ENCODE results near the gene GLRX5. TPM values are rescaled to one million over a fixed set of nuclear protein-coding genes. Genes with fewer than 3 reads are reported as not detected.
A peak's percentile ranks its signal among the peaks of the same experiment; 100 is the strongest.

GLRX5 gene
- total RNA-seq, 2 donors from 2014 or later, result 23.1 to 26.3 TPM

- Mint-ChIP-seq H3K27me3 (ENCODE audit: low read depth) (no peaks in the 10 kb centered on the region), H3K9me3 (no peaks in the 10 kb centered on the region), H3K4me1 (ENCODE audit: low read depth) (peaks cover 72% of the 10 kb centered on the region), H3K4me3 (peak overlapping the region; percentile 91 to 97), H3K36me3 (ENCODE audit: insufficient read depth in 2 of 2) (peaks cover 4 to 8% of the 10 kb centered on the region in 2 donors), H3K27ac (peak overlapping the region; percentile 77)
- no peak for ATAC-seq (replicated peaks in 1 of 2)
- no peak for DNase-seq
Observed at GRCh38 chr14:95536036-95536593, 1.3 kb downstream of the GLRX5 start.

- peak overlapping the region; percentile 45 to 91 for H3K4me3 Mint-ChIP-seq
- DNase-seq (no peak), ATAC-seq (replicated peaks in 1 of 2) (no peak)
- peaks cover 70% of the 10 kb centered on the region for H3K4me1 Mint-ChIP-seq (ENCODE audit: low read depth)
- H3K36me3 Mint-ChIP-seq (ENCODE audit: insufficient read depth in 2 of 2), result peaks cover 2 to 8% of the 10 kb centered on the region in 2 donors
- no peak overlapping the region for H3K27ac Mint-ChIP-seq
- H3K9me3 Mint-ChIP-seq, result no peaks in the 10 kb centered on the region
- no peaks in the 10 kb centered on the region for H3K27me3 Mint-ChIP-seq (ENCODE audit: low read depth)
Observed at GRCh38 chr14:95536671-95537070, 1.8 kb downstream of the GLRX5 start.

GRCh38 chr14:95537298-95538089, 2.6 kb downstream of the GLRX5 start:
- no peaks in the 10 kb centered on the region for H3K27me3 Mint-ChIP-seq (ENCODE audit: low read depth)
- H3K27ac Mint-ChIP-seq, result no peak overlapping the region
- H3K9me3 Mint-ChIP-seq, result no peaks in the 10 kb centered on the region
- DNase-seq (no peak), ATAC-seq (replicated peaks in 1 of 2) (no peak)
- peak overlapping the region; percentile 45 to 91 for H3K4me3 Mint-ChIP-seq
- peaks cover 2 to 7% of the 10 kb centered on the region in 2 donors for H3K36me3 Mint-ChIP-seq (ENCODE audit: insufficient read depth in 2 of 2)
- H3K4me1 Mint-ChIP-seq (ENCODE audit: low read depth), result peaks cover 67% of the 10 kb centered on the region

- Mint-ChIP-seq H3K4me3 (no peak overlapping the region), H3K9me3 (no peaks in the 10 kb centered on the region), H3K27ac (no peak overlapping the region), H3K36me3 (ENCODE audit: insufficient read depth in 2 of 2) (peaks cover 2 to 4% of the 10 kb centered on the region in 2 donors), H3K27me3 (ENCODE audit: low read depth) (no peaks in the 10 kb centered on the region), H3K4me1 (ENCODE audit: low read depth) (peaks cover 58% of the 10 kb centered on the region)
- DNase-seq, result no peak
- no peak for ATAC-seq (replicated peaks in 1 of 2)
Observed at GRCh38 chr14:95538801-95539509, 4.1 kb downstream of the GLRX5 start.

- H3K4me3 Mint-ChIP-seq, result no peak overlapping the region
- ATAC-seq (replicated peaks in 1 of 2), result no peak
- no peak for DNase-seq
- H3K9me3 Mint-ChIP-seq, result no peaks in the 10 kb centered on the region
- no peak overlapping the region for H3K27ac Mint-ChIP-seq
- no peaks in the 10 kb centered on the region for H3K27me3 Mint-ChIP-seq (ENCODE audit: low read depth)
- peaks cover 65% of the 10 kb centered on the region for H3K4me1 Mint-ChIP-seq (ENCODE audit: low read depth)
- peaks cover 2 to 4% of the 10 kb centered on the region in 2 donors for H3K36me3 Mint-ChIP-seq (ENCODE audit: insufficient read depth in 2 of 2)
Observed at GRCh38 chr14:95540236-95540855, 5.5 kb downstream of the GLRX5 start.

GRCh38 chr14:95541346-95541745, 6.5 kb downstream of the GLRX5 start:
- Mint-ChIP-seq H3K27me3 (ENCODE audit: low read depth) (no peaks in the 10 kb centered on the region), H3K4me3 (no peak overlapping the region), H3K4me1 (ENCODE audit: low read depth) (peaks cover 65% of the 10 kb centered on the region), H3K9me3 (no peaks in the 10 kb centered on the region), H3K27ac (no peak overlapping the region), H3K36me3 (ENCODE audit: insufficient read depth in 2 of 2) (peaks cover 0 to 3% of the 10 kb centered on the region in 2 donors)
- ATAC-seq (replicated peaks in 1 of 2) (no peak), DNase-seq (no peak)

GRCh38 chr14:95541932-95542930, 7.4 kb downstream of the GLRX5 start:
- Mint-ChIP-seq H3K27me3 (ENCODE audit: low read depth) (no peaks in the 10 kb centered on the region), H3K4me3 (no peak overlapping the region), H3K4me1 (ENCODE audit: low read depth) (peaks cover 57% of the 10 kb centered on the region), H3K9me3 (no peaks in the 10 kb centered on the region), H3K36me3 (ENCODE audit: insufficient read depth in 2 of 2) (peaks cover 0 to 3% of the 10 kb centered on the region in 2 donors), H3K27ac (no peak overlapping the region)
- no peak for DNase-seq
- no peak for ATAC-seq (replicated peaks in 1 of 2)

- H3K4me3 Mint-ChIP-seq, result no peak overlapping the region
- ATAC-seq (replicated peaks in 1 of 2) (no peak), DNase-seq (no peak)
- H3K9me3 Mint-ChIP-seq, result no peaks in the 10 kb centered on the region
- no peak overlapping the region for H3K27ac Mint-ChIP-seq
- H3K27me3 Mint-ChIP-seq (ENCODE audit: low read depth), result no peaks in the 10 kb centered on the region
- peaks cover 0 to 3% of the 10 kb centered on the region in 2 donors for H3K36me3 Mint-ChIP-seq (ENCODE audit: insufficient read depth in 2 of 2)
- peaks cover 51% of the 10 kb centered on the region for H3K4me1 Mint-ChIP-seq (ENCODE audit: low read depth)
Observed at GRCh38 chr14:95543021-95543420, 8.2 kb downstream of the GLRX5 start.

- H3K4me3 Mint-ChIP-seq, result no peak overlapping the region
- H3K36me3 Mint-ChIP-seq (ENCODE audit: insufficient read depth in 2 of 2), result peaks cover 0 to 3% of the 10 kb centered on the region in 2 donors
- DNase-seq, result no peak
- H3K4me1 Mint-ChIP-seq (ENCODE audit: low read depth), result peaks cover 38% of the 10 kb centered on the region
- H3K9me3 Mint-ChIP-seq, result no peaks in the 10 kb centered on the region
- H3K27me3 Mint-ChIP-seq (ENCODE audit: low read depth), result no peaks in the 10 kb centered on the region
- ATAC-seq (replicated peaks in 1 of 2), result no peak
- no peak overlapping the region for H3K27ac Mint-ChIP-seq
Observed at GRCh38 chr14:95544588-95544987, 9.7 kb downstream of the GLRX5 start.

- Mint-ChIP-seq H3K27me3 (ENCODE audit: low read depth) (no peaks in the 10 kb centered on the region), H3K4me3 (no peak overlapping the region), H3K27ac (peak overlapping the region; percentile 70), H3K4me1 (ENCODE audit: low read depth) (peaks cover 31% of the 10 kb centered on the region), H3K36me3 (ENCODE audit: insufficient read depth in 2 of 2) (peaks cover 0 to 2% of the 10 kb centered on the region in 2 donors), H3K9me3 (no peaks in the 10 kb centered on the region)
- DNase-seq (no peak), ATAC-seq (replicated peaks in 1 of 2) (peak in 1 of 2 donors; percentile 32)
Observed at GRCh38 chr14:95545515-95546168, 10.8 kb downstream of the GLRX5 start.

GRCh38 chr14:95547272-95547625, 12.4 kb downstream of the GLRX5 start:
- Mint-ChIP-seq H3K4me1 (ENCODE audit: low read depth) (peaks cover 17% of the 10 kb centered on the region), H3K36me3 (ENCODE audit: insufficient read depth in 2 of 2) (no peaks in the 10 kb centered on the region), H3K4me3 (no peak overlapping the region), H3K27me3 (ENCODE audit: low read depth) (no peaks in the 10 kb centered on the region), H3K27ac (no peak overlapping the region), H3K9me3 (no peaks in the 10 kb centered on the region)
- ATAC-seq (replicated peaks in 1 of 2), result no peak
- DNase-seq, result no peak
